WTC11 (cell line): ENCODE measurements around the gene PNMA6E. TPM values are rescaled to one million over a fixed set of nuclear protein-coding genes. Genes with fewer than 3 reads are reported as not detected.
A peak's percentile ranks its signal among the peaks of the same experiment; 100 is the strongest.

Source experiments
- ATAC-seq: fragments of 200-7000 bp; cut with Tn5 transposase; 2 replicates; pipeline ENCODE4 v1.10.0; 2021; ENCODE audit warnings: mild to moderate bottlenecking, moderate library complexity
- CTCF ChIA-PET: fragments of 300-600 bp; sonication (Branson Sonifier 250); formaldehyde crosslinking; loops from one replicate; lab custom pipeline; 2021; ENCODE audit warnings: antibody characterized with exemption; lab: Charles Lee
- POLR2A ChIA-PET: fragments of 350-600 bp; sonication (Branson Sonifier 250); formaldehyde crosslinking; loops from one replicate; lab custom pipeline; 2021; ENCODE audit warnings: antibody characterized with exemption; lab: Charles Lee
- DNase-seq: peaks from one replicate; pipeline ENCODE4 v3.0.0; 2021; ENCODE audit warnings: low spot score
- H3K27ac Mint-ChIP-seq: 2 replicates; pipeline ENCODE4 v1.8.0; 2021; ENCODE audit warnings: mixed read lengths
- H3K27me3 Mint-ChIP-seq: 2 replicates; pipeline ENCODE4 v1.8.0; 2021; ENCODE audit warnings: low read depth, mild to moderate bottlenecking, moderate library complexity, mixed read lengths
- H3K36me3 Mint-ChIP-seq: 2 replicates; pipeline ENCODE4 v1.8.0; 2021; ENCODE audit warnings: mixed read lengths
- H3K4me1 Mint-ChIP-seq: 2 replicates; pipeline ENCODE4 v1.8.0; 2022; ENCODE audit warnings: mixed read lengths
- H3K4me3 Mint-ChIP-seq: 2 replicates; pipeline ENCODE4 v1.8.0; 2021; ENCODE audit warnings: mild to moderate bottlenecking, moderate library complexity, mixed read lengths
- H3K9me3 Mint-ChIP-seq: 2 replicates; pipeline ENCODE4 v1.8.0; 2021; ENCODE audit warnings: mixed read lengths
- ATF3 ChIP-seq: sonication (generic); formaldehyde crosslinking; conservative IDR thresholded peaks from 2 replicates; pipeline ENCODE4 v1.8.1; 2022; ENCODE audit warnings: mild to moderate bottlenecking, missing genetic modification reagents
- CREB1 ChIP-seq: sonication (generic); formaldehyde crosslinking; IDR thresholded peaks from 2 replicates; pipeline ENCODE4 v1.8.0; 2023; ENCODE audit warnings: mild to moderate bottlenecking, missing genetic modification reagents
- CREM ChIP-seq: sonication (generic); formaldehyde crosslinking; IDR thresholded peaks from 2 replicates; pipeline ENCODE4 v1.8.1; 2022; ENCODE audit warnings: mild to moderate bottlenecking, missing genetic modification reagents, moderate library complexity
- ERG ChIP-seq: fragments of 250-450 bp; sonication (Bioruptor Pico); IDR thresholded peaks from 2 replicates; pipeline ENCODE4 v1.8.0; 2021; ENCODE audit warnings: mild to moderate bottlenecking
- FOXP4 ChIP-seq: sonication (generic); formaldehyde crosslinking; IDR thresholded peaks from 2 replicates; pipeline ENCODE4 v1.8.0; 2022; ENCODE audit warnings: mild to moderate bottlenecking, missing genetic modification reagents
- HMGXB4 ChIP-seq: sonication (generic); formaldehyde crosslinking; IDR thresholded peaks from 2 replicates; pipeline ENCODE4 v1.8.1; 2023; ENCODE audit warnings: mild to moderate bottlenecking, moderate library complexity, missing genetic modification reagents
- JAZF1 ChIP-seq: fragments of 250-450 bp; sonication (Bioruptor Pico); IDR thresholded peaks from 2 replicates; pipeline ENCODE4 v1.9.0; 2021; ENCODE audit warnings: moderate library complexity, mild to moderate bottlenecking, inconsistent platforms
- KAT7 ChIP-seq: sonication (generic); formaldehyde crosslinking; IDR thresholded peaks from 2 replicates; pipeline ENCODE4 v1.8.1; 2023; ENCODE audit warnings: missing genetic modification reagents, mild to moderate bottlenecking, borderline replicate concordance
- MYBL2 ChIP-seq: sonication (generic); formaldehyde crosslinking; IDR thresholded peaks from 2 replicates; pipeline ENCODE4 v1.8.1; 2023; ENCODE audit warnings: mild to moderate bottlenecking, moderate library complexity, missing genetic modification reagents
- NFATC4 ChIP-seq: fragments of 250-450 bp; sonication (Bioruptor Pico); IDR thresholded peaks from 2 replicates; pipeline ENCODE4 v1.9.0; 2021; ENCODE audit warnings: mild to moderate bottlenecking
- NR1H2 ChIP-seq: sonication (generic); formaldehyde crosslinking; IDR thresholded peaks from 2 replicates; pipeline ENCODE4 v1.9.0; 2021; ENCODE audit warnings: mild to moderate bottlenecking, moderate library complexity, missing genetic modification reagents
- NR2C2 ChIP-seq: sonication (generic); formaldehyde crosslinking; IDR thresholded peaks from 2 replicates; pipeline ENCODE4 v1.8.0; 2022; ENCODE audit warnings: mild to moderate bottlenecking, missing genetic modification reagents
- NR3C1 ChIP-seq: sonication (generic); formaldehyde crosslinking; conservative IDR thresholded peaks from 2 replicates; pipeline ENCODE4 v1.8.1; 2023; ENCODE audit warnings: low read depth, mild to moderate bottlenecking, missing genetic modification reagents
- RORB ChIP-seq: fragments of 250-450 bp; sonication (Bioruptor Pico); IDR thresholded peaks from 2 replicates; pipeline ENCODE4 v1.9.0; 2021; ENCODE audit warnings: mild to moderate bottlenecking
- SMAD3 ChIP-seq: sonication (generic); formaldehyde crosslinking; IDR thresholded peaks from 2 replicates; pipeline ENCODE4 v1.8.0; 2022; ENCODE audit warnings: missing genetic modification reagents, mild to moderate bottlenecking, borderline replicate concordance
- SOX15 ChIP-seq: fragments of 250-450 bp; sonication (Bioruptor Pico); IDR thresholded peaks from 2 replicates; pipeline ENCODE4 v1.9.0; 2021; ENCODE audit warnings: mild to moderate bottlenecking
- STAT6 ChIP-seq: sonication (generic); formaldehyde crosslinking; conservative IDR thresholded peaks from 2 replicates; pipeline ENCODE4 v1.8.1; 2023; ENCODE audit warnings: mild to moderate bottlenecking, low read depth, missing genetic modification reagents, moderate library complexity
- TCF7 ChIP-seq: sonication (generic); formaldehyde crosslinking; IDR thresholded peaks from 2 replicates; pipeline ENCODE4 v1.8.0; 2022; ENCODE audit warnings: mild to moderate bottlenecking, low read depth, missing genetic modification reagents, moderate library complexity
- TEAD4 ChIP-seq: sonication (generic); formaldehyde crosslinking; IDR thresholded peaks from 2 replicates; pipeline ENCODE4 v1.8.0; 2022; ENCODE audit warnings: mild to moderate bottlenecking, missing genetic modification reagents
- USF2 ChIP-seq: sonication (generic); formaldehyde crosslinking; IDR thresholded peaks from 2 replicates; pipeline ENCODE4 v1.8.1; 2023; ENCODE audit warnings: mild to moderate bottlenecking, missing genetic modification reagents, moderate library complexity
- ZBTB43 ChIP-seq: sonication (generic); formaldehyde crosslinking; IDR thresholded peaks from 2 replicates; pipeline ENCODE4 v1.8.1; 2023; ENCODE audit warnings: mild to moderate bottlenecking, missing genetic modification reagents
- ZNF425 ChIP-seq: fragments of 250-450 bp; sonication (Bioruptor Pico); conservative IDR thresholded peaks from 2 replicates; pipeline ENCODE4 v1.9.0; 2021; ENCODE audit warnings: mild to moderate bottlenecking
- total RNA-seq: library from RNA; stranded (reverse); gene quantifications from 3 replicates; pipeline ENCODE4 v1.2.3, GENCODE V29; 2021

The PNMA6E gene
- total RNA-seq, 1 experiment from 2014 or later = not detected

GRCh38 chrX:153416781-153417450, 15.8 kb upstream of the PNMA6E start:
- H3K27me3 Mint-ChIP-seq = peaks cover 8% of the 10 kb centered on the region
- no peak for ATAC-seq
- H3K36me3 Mint-ChIP-seq = no peaks in the 10 kb centered on the region
- H3K4me1 Mint-ChIP-seq = peaks cover 11% of the 10 kb centered on the region
- ChIA-PET POLR2A (no interaction called here), CTCF (interaction anchor here (1.1 kb wide), 1 partner anchor 44 kb away, joined by 4 read pairs; no protein-coding TSS in a partner anchor)
- no peak for DNase-seq
- H3K9me3 Mint-ChIP-seq = no peaks in the 10 kb centered on the region
- no peak overlapping the region for H3K27ac Mint-ChIP-seq
- H3K4me3 Mint-ChIP-seq = no peak overlapping the region
- TF ChIP-seq CREM (no peak), USF2 (CRISPR knock-in tag) (peak; percentile 48)

- Mint-ChIP-seq H3K4me3 (no peak overlapping the region), H3K9me3 (no peaks in the 10 kb centered on the region)
- TF ChIP-seq CREB1 (no peak), ZNF425 (CRISPR knock-in tag) (no peak), ERG (CRISPR knock-in tag) (no peak), FOXP4 (CRISPR knock-in tag) (no peak), ATF3 (CRISPR knock-in tag) (no peak), STAT6 (CRISPR knock-in tag) (no peak), NR3C1 (CRISPR knock-in tag) (no peak), RORB (no peak), ZBTB43 (CRISPR knock-in tag) (no peak), NR1H2 (CRISPR knock-in tag) (no peak), JAZF1 (CRISPR knock-in tag) (no peak), TCF7 (no peak), TEAD4 (CRISPR knock-in tag) (no peak), KAT7 (CRISPR knock-in tag) (no peak), SOX15 (CRISPR knock-in tag) (no peak), NR2C2 (CRISPR knock-in tag) (no peak), SMAD3 (CRISPR knock-in tag) (no peak), MYBL2 (CRISPR knock-in tag) (no peak), HMGXB4 (CRISPR knock-in tag) (no peak), NFATC4 (CRISPR knock-in tag) (no peak)
- TF ChIP-seq, all 79 proteins: peak for 0
- Mint-ChIP-seq H3K4me1 (peaks cover 17% of the 10 kb centered on the region), H3K27ac (no peak overlapping the region), H3K27me3 (peaks cover 19% of the 10 kb centered on the region), H3K36me3 (no peaks in the 10 kb centered on the region)
- DNase-seq (no peak), ATAC-seq (no peak)
- POLR2A ChIA-PET = no interaction called here
- CTCF ChIA-PET = no interaction called here
These were observed 13.8 kb upstream of the PNMA6E start for GRCh38 chrX:153414856-153415510.
